CD8-positive, alpha-beta memory T cell (primary cell): ENCODE measurements around the gene NOMO2. TPM values are rescaled to one million over a fixed set of nuclear protein-coding genes. Genes with fewer than 3 reads are reported as not detected.
"Not testable (repeated sequence)": the region's sequence is repeated elsewhere in the genome, so short reads cannot be mapped to it uniquely, and the experiment has no call there.

Experiments used
- CTCF ChIA-PET: fragments of 350-600 bp; sonication (Branson Sonifier 250); formaldehyde crosslinking; loops from one replicate; lab custom pipeline; 2021; ENCODE audit warnings: antibody characterized with exemption; lab: Charles Lee
- POLR2A ChIA-PET: fragments of 350-600 bp; sonication (Branson Sonifier 250); formaldehyde crosslinking; loops from one replicate; lab custom pipeline; 2021; ENCODE audit warnings: antibody characterized with exemption; lab: Charles Lee
- DNase-seq, 5 donors: peaks; one replicate each; pipeline versions ENCODE4 v3.0.0 to v3.0.0-alpha.2; 2020 to 2022; ENCODE audit warnings: mixed read lengths in 1 of 5
- H3K27ac ChIP-seq: one replicate; pipeline ENCODE4 v1.7.0; 2013; ENCODE audit warnings: low read depth, mild to moderate bottlenecking, low read length, moderate library complexity
- H3K27me3 ChIP-seq: 2 replicates; pipeline ENCODE4 v1.7.0; 2013; ENCODE audit warnings: low read length, mild to moderate bottlenecking; ENCODE audit not compliant: insufficient read depth, poor library complexity, severe bottlenecking
- H3K36me3 ChIP-seq: 2 replicates; pipeline ENCODE4 v1.7.0; 2013; ENCODE audit warnings: mild to moderate bottlenecking, low read length, moderate library complexity; ENCODE audit not compliant: insufficient read depth
- H3K4me1 ChIP-seq: 2 replicates; pipeline ENCODE4 v1.7.0; 2013; ENCODE audit warnings: mild to moderate bottlenecking, low read length, moderate library complexity; ENCODE audit not compliant: insufficient read depth
- H3K4me3 ChIP-seq: 2 replicates; pipeline ENCODE4 v1.7.0; 2013; ENCODE audit warnings: mild to moderate bottlenecking, low read length
- H3K9me3 ChIP-seq: 2 replicates; pipeline ENCODE4 v1.7.0; 2013; ENCODE audit warnings: mild to moderate bottlenecking, low read length
- H3K27ac Mint-ChIP-seq, 8 donors: one replicate each; pipeline ENCODE4 v1.8.0; 2020 to 2021; ENCODE audit warnings: mixed read lengths in 8 of 8, mild to moderate bottlenecking in 6 of 8, inconsistent platforms in 3 of 8, moderate library complexity in 3 of 8
- H3K27me3 Mint-ChIP-seq, 2 donors: one replicate each; pipeline ENCODE4 v1.8.0; 2020 to 2021; ENCODE audit warnings: mixed read lengths in 2 of 2, mild to moderate bottlenecking in 1 of 2, moderate library complexity in 1 of 2
- H3K36me3 Mint-ChIP-seq, 3 donors: one replicate each; pipeline ENCODE4 v1.8.0; 2020 to 2021; ENCODE audit warnings: mixed read lengths in 3 of 3, inconsistent platforms in 1 of 3, mild to moderate bottlenecking in 1 of 3
- H3K4me1 Mint-ChIP-seq, 3 donors: one replicate each; pipeline ENCODE4 v1.8.0; 2020 to 2021; ENCODE audit warnings: mixed read lengths in 3 of 3, inconsistent platforms in 1 of 3, mild to moderate bottlenecking in 1 of 3
- H3K4me3 Mint-ChIP-seq, 7 donors: one replicate each; pipeline ENCODE4 v1.8.0; 2020 to 2021; ENCODE audit warnings: mixed read lengths in 7 of 7, mild to moderate bottlenecking in 6 of 7, moderate library complexity in 4 of 7, inconsistent platforms in 2 of 7
- H3K9me3 Mint-ChIP-seq, 5 donors: one replicate each; pipeline ENCODE4 v1.8.0; 2020 to 2022; ENCODE audit warnings: mixed read lengths in 5 of 5, mild to moderate bottlenecking in 3 of 5, moderate library complexity in 2 of 5, inconsistent platforms in 1 of 5
- polyA plus RNA-seq: library from polyadenylated mRNA; unstranded; fragments of 300-500 nt; fragmentation: Illumina TruSeq; gene quantifications from one replicate; pipeline ENCODE4 v1.2.3, GENCODE V29; 2021
- total RNA-seq, 2 experiments: library from RNA; stranded (reverse); gene quantifications; one replicate each; pipeline ENCODE4 v1.2.3, GENCODE V29; 2021

Gene NOMO2
- total and polyA plus RNA-seq, 3 experiments from 2014 or later, result 67.5 to 90.1 (median 85.8) TPM

GRCh38 chr16:18570529-18571306 lies 8.8 kb upstream of the NOMO2 start:
- H3K27me3 ChIP-seq, H3K9me3 Mint-ChIP-seq, CTCF ChIA-PET, H3K27me3 Mint-ChIP-seq, DNase-seq, H3K27ac Mint-ChIP-seq, H3K36me3 ChIP-seq, H3K4me1 ChIP-seq, H3K27ac ChIP-seq, H3K36me3 Mint-ChIP-seq, POLR2A ChIA-PET, H3K4me3 ChIP-seq, H3K4me3 Mint-ChIP-seq, H3K9me3 ChIP-seq, H3K4me1 Mint-ChIP-seq: not testable (repeated sequence)

GRCh38 chr16:18560416-18561220 lies 1.3 kb downstream of the NOMO2 start:
- H3K27ac Mint-ChIP-seq, result peak overlapping the region in 3 of 8 donors; percentile 38 to 58 (median 45)
- H3K36me3 Mint-ChIP-seq, H3K4me3 ChIP-seq, H3K9me3 Mint-ChIP-seq, CTCF ChIA-PET, H3K4me1 ChIP-seq, POLR2A ChIA-PET, H3K9me3 ChIP-seq, H3K27me3 ChIP-seq, DNase-seq, H3K27me3 Mint-ChIP-seq, H3K27ac ChIP-seq, H3K36me3 ChIP-seq: not testable (repeated sequence)
- peak overlapping the region in 5 of 7 donors; percentile 23 to 70 (median 56) for H3K4me3 Mint-ChIP-seq
- peaks cover 9 to 21% (median 17%) of the 10 kb centered on the region in 3 donors for H3K4me1 Mint-ChIP-seq

- H3K4me1 Mint-ChIP-seq, H3K4me3 ChIP-seq, H3K27me3 ChIP-seq, H3K27ac ChIP-seq, POLR2A ChIA-PET, H3K36me3 ChIP-seq, H3K4me3 Mint-ChIP-seq, H3K27me3 Mint-ChIP-seq, H3K9me3 ChIP-seq, H3K9me3 Mint-ChIP-seq, CTCF ChIA-PET, H3K4me1 ChIP-seq, DNase-seq: not testable (repeated sequence)
- Mint-ChIP-seq H3K36me3 (peaks cover 0 to 16% (median 2%) of the 10 kb centered on the region in 3 donors), H3K27ac (peak overlapping the region in 1 of 8 donors; percentile 82)
These were observed 8.2 kb downstream of the NOMO2 start for GRCh38 chr16:18553671-18554070.

GRCh38 chr16:18547382-18547781 lies 14.5 kb downstream of the NOMO2 start:
- H3K4me3 ChIP-seq, H3K4me1 Mint-ChIP-seq, CTCF ChIA-PET, H3K27me3 ChIP-seq, POLR2A ChIA-PET, H3K4me1 ChIP-seq, DNase-seq, H3K36me3 ChIP-seq, H3K27ac ChIP-seq, H3K27ac Mint-ChIP-seq, H3K4me3 Mint-ChIP-seq, H3K9me3 ChIP-seq, H3K9me3 Mint-ChIP-seq, H3K27me3 Mint-ChIP-seq: not testable (repeated sequence)
- peaks cover 0 to 10% (median 4%) of the 10 kb centered on the region in 3 donors for H3K36me3 Mint-ChIP-seq

- H3K27ac ChIP-seq, H3K9me3 Mint-ChIP-seq, H3K4me3 ChIP-seq, H3K36me3 ChIP-seq, H3K4me3 Mint-ChIP-seq, H3K9me3 ChIP-seq, CTCF ChIA-PET, DNase-seq, POLR2A ChIA-PET, H3K4me1 ChIP-seq, H3K4me1 Mint-ChIP-seq, H3K27ac Mint-ChIP-seq, H3K27me3 ChIP-seq, H3K27me3 Mint-ChIP-seq: not testable (repeated sequence)
- peaks cover 0 to 10% (median 4%) of the 10 kb centered on the region in 3 donors for H3K36me3 Mint-ChIP-seq
These were observed 15.0 kb downstream of the NOMO2 start for GRCh38 chr16:18546853-18547252.

- H3K9me3 ChIP-seq, H3K4me3 ChIP-seq, H3K4me1 Mint-ChIP-seq, POLR2A ChIA-PET, H3K36me3 ChIP-seq, H3K4me1 ChIP-seq, DNase-seq, CTCF ChIA-PET, H3K27ac ChIP-seq, H3K27me3 Mint-ChIP-seq, H3K27me3 ChIP-seq, H3K4me3 Mint-ChIP-seq, H3K9me3 Mint-ChIP-seq: not testable (repeated sequence)
- H3K36me3 Mint-ChIP-seq, result peaks cover 0 to 12% (median 6%) of the 10 kb centered on the region in 3 donors
- peak overlapping the region in 3 of 8 donors; percentile 19 to 50 (median 27) for H3K27ac Mint-ChIP-seq
These were observed 17.4 kb downstream of the NOMO2 start for GRCh38 chr16:18544232-18545081.

GRCh38 chr16:18541912-18542311 lies 20.0 kb downstream of the NOMO2 start:
- H3K36me3 ChIP-seq, H3K9me3 ChIP-seq, H3K4me1 ChIP-seq, H3K27me3 Mint-ChIP-seq, H3K4me3 Mint-ChIP-seq, H3K4me1 Mint-ChIP-seq, DNase-seq, H3K9me3 Mint-ChIP-seq, CTCF ChIA-PET, H3K27ac Mint-ChIP-seq, POLR2A ChIA-PET, H3K27me3 ChIP-seq, H3K27ac ChIP-seq, H3K4me3 ChIP-seq: not testable (repeated sequence)
- H3K36me3 Mint-ChIP-seq, result peaks cover 0 to 13% (median 7%) of the 10 kb centered on the region in 3 donors

GRCh38 chr16:18537004-18537403 lies 24.9 kb downstream of the NOMO2 start:
- Mint-ChIP-seq H3K36me3 (peaks cover 0 to 22% (median 5%) of the 10 kb centered on the region in 3 donors), H3K27ac (peak overlapping the region in 2 of 8 donors; percentile 64 to 68)
- H3K4me1 Mint-ChIP-seq, H3K9me3 ChIP-seq, H3K4me3 ChIP-seq, DNase-seq, H3K27me3 Mint-ChIP-seq, H3K27ac ChIP-seq, H3K9me3 Mint-ChIP-seq, H3K27me3 ChIP-seq, H3K36me3 ChIP-seq, H3K4me3 Mint-ChIP-seq, H3K4me1 ChIP-seq, POLR2A ChIA-PET: not testable (repeated sequence)
- CTCF ChIA-PET, result interaction anchor here (0.6 kb wide), 1 partner anchor 47 kb away, joined by 3 read pairs; no protein-coding TSS in a partner anchor
